SU-DHL-6 (cell line): ENCODE measurements around the gene CST6.

Experiments used
- H2AFZ ChIP-seq: fragments of 200-600 bp; sonication (generic); 2 replicates; pipeline ENCODE4 v1.6.1; 2014; ENCODE audit warnings: low read depth, mild to moderate bottlenecking, moderate library complexity, mixed read lengths, antibody characterized with exemption, low read length; ENCODE audit not compliant: severe bottlenecking
- H3F3A ChIP-seq: fragments of 200-600 bp; shearing (Covaris generic); 2 replicates; pipeline ENCODE4 v1.6.0; 2016; ENCODE audit warnings: antibody characterized with exemption, mild to moderate bottlenecking; ENCODE audit not compliant: insufficient read depth
- H3K27ac ChIP-seq: fragments of 200-600 bp; sonication (generic); 2 replicates; pipeline ENCODE4 v1.5.1; 2016; ENCODE audit warnings: low read depth, mild to moderate bottlenecking, low read length, moderate library complexity, mixed read lengths
- H3K27me3 ChIP-seq: fragments of 200-600 bp; sonication (generic), shearing (Covaris generic); 2 replicates; pipeline ENCODE4 v1.6.0; 2014; ENCODE audit warnings: mild to moderate bottlenecking, low read length
- H3K36me3 ChIP-seq: fragments of 200-600 bp; sonication (generic); 2 replicates; pipeline ENCODE4 v1.6.1; 2014; ENCODE audit warnings: mild to moderate bottlenecking, low read length, mixed read lengths
- H3K4me2 ChIP-seq: fragments of 300-600, 200-600 bp; shearing (Covaris generic), sonication (generic); 2 replicates; pipeline ENCODE4 v1.6.0; 2014; ENCODE audit warnings: low read length, low read depth, mild to moderate bottlenecking; ENCODE audit not compliant: poor library complexity, severe bottlenecking
- H3K4me3 ChIP-seq: fragments of 200-600 bp; sonication (generic); 2 replicates; pipeline ENCODE4 v1.5.1; 2014; ENCODE audit warnings: antibody characterized with exemption, low read length, mild to moderate bottlenecking, mixed read lengths; ENCODE audit not compliant: insufficient read depth, poor library complexity, severe bottlenecking
- H3K79me2 ChIP-seq: fragments of 200-600 bp; sonication (generic); 2 replicates; pipeline ENCODE4 v1.6.1; 2014; ENCODE audit warnings: mild to moderate bottlenecking, low read length, moderate library complexity; ENCODE audit not compliant: insufficient read depth
- H3K9ac ChIP-seq: fragments of 200-600 bp; sonication (generic); 2 replicates; pipeline ENCODE4 v1.7.0; 2014; ENCODE audit warnings: mild to moderate bottlenecking, low read length
- H3K9me2 ChIP-seq: fragments of 200-600 bp; sonication (generic); replicated peaks from 2 replicates; pipeline ENCODE4 v1.6.1; 2014; ENCODE audit warnings: low read length; ENCODE audit not compliant: insufficient read depth
- H3K9me3 ChIP-seq: fragments of 200-600 bp; sonication (generic); 2 replicates; pipeline ENCODE4 v1.6.1; 2014; ENCODE audit warnings: low read length, mixed read lengths; ENCODE audit not compliant: insufficient read depth
- H4K20me1 ChIP-seq: fragments of 200-600 bp; sonication (generic); 2 replicates; pipeline ENCODE4 v1.6.1; 2014; ENCODE audit warnings: low read depth, mild to moderate bottlenecking, antibody characterized with exemption, low read length, moderate library complexity, mixed read lengths
- CTCF ChIP-seq: fragments of 200-600 bp; sonication (generic); IDR thresholded peaks from one replicate; pipeline ENCODE4 v1.5.1; 2017; ENCODE audit warnings: antibody characterized with exemption, mild to moderate bottlenecking, low read length, moderate library complexity; ENCODE audit not compliant: insufficient read depth, poor library complexity, severe bottlenecking
- EZH2phosphoT487 ChIP-seq: fragments of 200-600 bp; sonication (generic), shearing (Covaris generic); conservative IDR thresholded peaks from 2 replicates; pipeline ENCODE4 v1.6.1; 2018; ENCODE audit warnings: mild to moderate bottlenecking, antibody characterized with exemption, low read length, moderate library complexity, mixed read lengths

The CST6 gene

GRCh38 chr11:66048547-66049323 lies 36.9 kb downstream of the CST6 start, which contains the start of gene GAL3ST3:
Gene GAL3ST3 (minus strand): TSS chr11:66049161. CDS start chr11:66045415, 3,746 bp downstream.
- Histone ChIP-seq H3K4me2 (no peak within 1 kb of the TSS), H3K79me2 (peaks cover 15% of the 10 kb centered on the region), H3K27ac (no peak within 1 kb of the TSS), H2AFZ (no peak within 1 kb of the TSS), H3F3A (no peaks in the 10 kb centered on the region), H3K9me2 (no peaks in the 10 kb centered on the region), H3K27me3 (no peaks in the 10 kb centered on the region), H3K36me3 (no peaks in the 10 kb centered on the region), H3K9ac (no peak within 1 kb of the TSS), H3K9me3 (no peaks in the 10 kb centered on the region), H3K4me3 (no peak within 1 kb of the TSS), H4K20me1 (no peaks in the 10 kb centered on the region)
- TF ChIP-seq EZH2phosphoT487 (no peak), CTCF (no peak)

GRCh38 chr11:66050581-66051231 lies 38.9 kb downstream of the CST6 start:
- Histone ChIP-seq H3F3A (no peaks in the 10 kb centered on the region), H3K9me3 (no peaks in the 10 kb centered on the region), H3K79me2 (peaks cover 28% of the 10 kb centered on the region), H2AFZ (no peak overlapping the region), H3K36me3 (peaks cover 9% of the 10 kb centered on the region; the same call in 1 of the 2 replicates), H3K4me2 (peak overlapping the region; percentile 78), H3K27ac (no peak overlapping the region), H3K27me3 (no peaks in the 10 kb centered on the region), H3K4me3 (no peak overlapping the region), H3K9ac (peak overlapping the region; percentile 72), H4K20me1 (no peaks in the 10 kb centered on the region), H3K9me2 (no peaks in the 10 kb centered on the region)
- no peak for TF ChIP-seq EZH2phosphoT487
- TF ChIP-seq CTCF = no peak

- Histone ChIP-seq H3K9me3 (no peaks in the 10 kb centered on the region), H3K27me3 (no peaks in the 10 kb centered on the region), H3K9me2 (no peaks in the 10 kb centered on the region), H3K9ac (peak overlapping the region; percentile 72), H2AFZ (peak overlapping the region; percentile 78), H3K36me3 (peaks cover 11% of the 10 kb centered on the region; the same call in 1 of the 2 replicates), H4K20me1 (no peaks in the 10 kb centered on the region), H3K27ac (peak overlapping the region; percentile 27), H3K79me2 (peaks cover 28% of the 10 kb centered on the region), H3K4me2 (peak overlapping the region; percentile 78), H3K4me3 (peak overlapping the region; percentile 59), H3F3A (no peaks in the 10 kb centered on the region)
- TF ChIP-seq EZH2phosphoT487 (no peak), CTCF (no peak)
These were observed 39.6 kb downstream of the CST6 start for GRCh38 chr11:66051371-66051765.
